DOHH2 (cell line): ENCODE measurements around the gene AKAP8L.

Source experiments
- EZH2phosphoT487 ChIP-seq: fragments of 200-600 bp; sonication (generic); IDR thresholded peaks from 2 replicates; pipeline ENCODE4 v1.6.1; 2017; ENCODE audit warnings: borderline replicate concordance, mild to moderate bottlenecking, antibody characterized with exemption, low read length, moderate library complexity, mixed read lengths
- TF ChIP-seq, protein P1 (sequence below): fragments of 200-600 bp; sonication (generic); IDR thresholded peaks from one replicate; pipeline ENCODE4 v1.5.1; 2014; ENCODE audit warnings: antibody characterized with exemption, mild to moderate bottlenecking, low read depth, low read length; ENCODE audit not compliant: poor library complexity, severe bottlenecking

DNA sequence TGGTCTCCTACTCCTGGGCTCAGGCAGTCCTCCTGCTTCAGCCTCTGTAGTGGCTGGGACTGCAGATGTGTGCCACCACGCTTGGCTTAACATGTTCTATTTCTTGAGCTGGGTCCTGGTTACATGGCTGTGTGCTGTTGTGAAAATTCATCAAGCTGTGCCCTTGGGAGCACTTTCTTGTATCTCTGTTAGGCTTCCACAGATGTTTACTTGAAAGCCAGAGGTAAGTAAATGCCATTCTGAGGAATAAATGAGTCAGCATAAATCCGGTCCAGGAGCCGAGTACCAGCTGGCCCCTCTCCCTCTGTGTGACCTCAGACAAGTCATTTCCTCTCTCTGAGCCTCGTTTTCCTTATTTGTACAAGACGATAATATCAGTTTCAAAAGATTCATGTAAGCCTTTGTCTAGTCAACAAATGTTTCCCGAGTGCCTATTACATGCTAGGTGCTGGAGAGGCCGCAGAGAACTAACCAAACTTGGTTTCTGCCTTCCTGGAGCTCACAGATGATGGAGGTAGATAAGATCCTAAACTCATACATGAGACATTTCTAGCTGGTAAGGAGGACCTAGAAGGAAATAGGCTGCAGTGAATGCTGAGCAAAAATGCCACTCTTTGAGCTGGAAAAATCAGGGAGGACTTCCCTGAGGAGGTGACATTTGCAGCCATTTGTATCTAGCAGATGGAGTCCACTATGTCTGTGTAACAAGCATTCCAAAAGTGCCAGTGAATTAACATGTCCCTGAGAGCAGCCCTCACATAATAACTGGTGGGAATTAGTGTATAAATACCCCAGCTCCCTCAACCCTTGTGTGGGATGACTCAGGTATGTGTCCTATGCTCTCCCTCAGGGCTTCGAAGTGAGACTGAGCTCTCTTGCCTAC, 48.3 kb upstream of the AKAP8L start:
- TF ChIP-seq, protein P1, sequence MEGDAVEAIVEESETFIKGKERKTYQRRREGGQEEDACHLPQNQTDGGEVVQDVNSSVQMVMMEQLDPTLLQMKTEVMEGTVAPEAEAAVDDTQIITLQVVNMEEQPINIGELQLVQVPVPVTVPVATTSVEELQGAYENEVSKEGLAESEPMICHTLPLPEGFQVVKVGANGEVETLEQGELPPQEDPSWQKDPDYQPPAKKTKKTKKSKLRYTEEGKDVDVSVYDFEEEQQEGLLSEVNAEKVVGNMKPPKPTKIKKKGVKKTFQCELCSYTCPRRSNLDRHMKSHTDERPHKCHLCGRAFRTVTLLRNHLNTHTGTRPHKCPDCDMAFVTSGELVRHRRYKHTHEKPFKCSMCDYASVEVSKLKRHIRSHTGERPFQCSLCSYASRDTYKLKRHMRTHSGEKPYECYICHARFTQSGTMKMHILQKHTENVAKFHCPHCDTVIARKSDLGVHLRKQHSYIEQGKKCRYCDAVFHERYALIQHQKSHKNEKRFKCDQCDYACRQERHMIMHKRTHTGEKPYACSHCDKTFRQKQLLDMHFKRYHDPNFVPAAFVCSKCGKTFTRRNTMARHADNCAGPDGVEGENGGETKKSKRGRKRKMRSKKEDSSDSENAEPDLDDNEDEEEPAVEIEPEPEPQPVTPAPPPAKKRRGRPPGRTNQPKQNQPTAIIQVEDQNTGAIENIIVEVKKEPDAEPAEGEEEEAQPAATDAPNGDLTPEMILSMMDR, result no peak
- TF ChIP-seq EZH2phosphoT487, result no peak
